C4-2B (cell line): ENCODE measurements around the gene OR6C4.

Source experiments
- CTCF ChIP-seq: fragments of 450-650 bp; conservative IDR thresholded peaks from 2 replicates; pipeline ENCODE4 v1.5.1; 2017; ENCODE audit warnings: mild to moderate bottlenecking
- ZFX ChIP-seq: fragments of 450-650 bp; IDR thresholded peaks from 2 replicates; pipeline ENCODE4 v1.6.1; 2017

GRCh38 chr12:55501601-55502000 is 47.8 kb upstream of the OR6C4 start:
- TF ChIP-seq CTCF (no peak), ZFX (no peak)
